Measurements from ENCODE around the gene PROM1.

PROM1 gene

GRCh38 chr4:16005676-16006075 lies 78.1 kb downstream of the PROM1 start:
- TF ChIP-seq EZH2 (IDR thresholded peaks at IDR 0.05; ENCODE audit: borderline replicate concordance, low read length), result no peak
- TF ChIP-seq CTCF (IDR thresholded peaks at IDR 0.05; ENCODE audit: low read length), result no peak
- Histone ChIP-seq H3K79me2 (ENCODE audit: insufficient read depth, low read length) (no peaks in the 10 kb centered on the region), H3K36me3 (ENCODE audit: insufficient read depth, low read length) (no peaks in the 10 kb centered on the region)

GRCh38 chr4:16001484-16001858 lies 82.4 kb downstream of the PROM1 start:
- Histone ChIP-seq H2AFZ (ENCODE audit: low read length) (no peak overlapping the region), H3K9ac (ENCODE audit: low read length) (no peak overlapping the region), H3K9me2 (ENCODE audit: low read depth, low read length) (no peaks in the 10 kb centered on the region), H3K9me3 (ENCODE audit: low read length) (no peaks in the 10 kb centered on the region), H3K27ac (ENCODE audit: low read depth, low read length, poor library complexity, severe bottlenecking) (no peak overlapping the region), H4K20me1 (ENCODE audit: insufficient read depth, low read length) (no peaks in the 10 kb centered on the region), H3K4me3 (ENCODE audit: low read depth, low read length, poor library complexity, severe bottlenecking) (no peak overlapping the region), H3F3A (ENCODE audit: insufficient read depth, low read length) (no peaks in the 10 kb centered on the region), H3K4me2 (ENCODE audit: low read length) (no peak overlapping the region), H3K36me3 (ENCODE audit: insufficient read depth, low read length) (no peaks in the 10 kb centered on the region), H3K4me1 (ENCODE audit: insufficient read depth, low read length, severe bottlenecking) (no peaks in the 10 kb centered on the region), H3K27me3 (ENCODE audit: insufficient read depth, low read length) (no peaks in the 10 kb centered on the region), H3K79me2 (ENCODE audit: insufficient read depth, low read length) (no peaks in the 10 kb centered on the region)
- TF ChIP-seq EZH2 (IDR thresholded peaks at IDR 0.05; ENCODE audit: borderline replicate concordance, low read length), result no peak
- TF ChIP-seq CTCF (IDR thresholded peaks at IDR 0.05; ENCODE audit: low read length), result peak; percentile 66

More at GRCh38 chr4:16005676-16006075, 78.1 kb downstream of the PROM1 start:
- no peaks in the 10 kb centered on the region for H4K20me1 ChIP-seq (ENCODE audit: insufficient read depth, low read length)
- no peaks in the 10 kb centered on the region for H3K9me2 ChIP-seq (ENCODE audit: low read depth, low read length)
- H3K27me3 ChIP-seq (ENCODE audit: insufficient read depth, low read length), result no peaks in the 10 kb centered on the region
- no peak overlapping the region for H2AFZ ChIP-seq (ENCODE audit: low read length)
- H3F3A ChIP-seq (ENCODE audit: insufficient read depth, low read length), result no peaks in the 10 kb centered on the region
- no peak overlapping the region for H3K4me2 ChIP-seq (ENCODE audit: low read length)
- no peaks in the 10 kb centered on the region for H3K4me1 ChIP-seq (ENCODE audit: insufficient read depth, low read length, severe bottlenecking)
- no peak overlapping the region for H3K27ac ChIP-seq (ENCODE audit: low read depth, low read length, poor library complexity, severe bottlenecking)
- no peak overlapping the region for H3K4me3 ChIP-seq (ENCODE audit: low read depth, low read length, poor library complexity, severe bottlenecking)
- no peaks in the 10 kb centered on the region for H3K9me3 ChIP-seq (ENCODE audit: low read length)
- no peak overlapping the region for H3K9ac ChIP-seq (ENCODE audit: low read length)

DNA sequence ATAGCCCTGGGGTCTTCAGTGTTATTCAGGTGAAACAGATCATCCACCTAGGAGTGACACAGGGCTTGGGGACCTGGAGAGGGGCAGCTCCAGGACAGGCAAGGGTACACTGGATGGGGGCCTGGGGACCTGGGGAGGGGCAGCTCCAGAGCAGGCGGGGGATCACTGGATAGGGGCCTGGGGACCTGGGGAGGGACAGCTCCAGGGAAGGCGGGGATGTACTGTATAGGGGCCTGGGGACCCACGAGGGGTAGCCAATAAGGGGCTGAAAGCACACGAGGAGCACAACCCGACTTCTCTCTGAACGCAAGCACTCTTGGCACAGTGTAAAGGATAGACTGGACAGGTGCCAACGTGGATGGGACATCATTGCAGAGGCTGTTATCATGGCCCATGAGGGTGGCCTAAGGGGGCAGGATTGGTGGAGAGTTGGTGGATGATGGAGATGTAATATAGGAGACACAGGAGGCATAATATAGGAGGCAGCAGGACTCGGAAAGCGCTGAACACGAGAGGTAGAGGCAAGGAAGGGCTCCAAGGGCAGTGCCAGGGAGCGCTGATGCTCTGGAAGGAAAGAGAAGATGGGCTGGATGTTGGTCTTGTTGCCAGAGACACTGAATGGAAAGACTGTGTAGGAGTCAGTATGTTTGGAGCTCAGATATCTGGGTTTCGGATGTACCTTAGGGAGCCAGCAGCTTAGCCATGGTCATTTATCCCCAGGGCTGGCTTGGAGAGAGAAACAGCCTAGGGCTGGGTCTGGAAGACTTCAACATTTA lies 82.9 kb downstream of the PROM1 start:
- H3K9me2 ChIP-seq (ENCODE audit: low read depth, low read length), result no peaks in the 10 kb centered on the region
- H3K4me2 ChIP-seq (ENCODE audit: low read length), result no peak overlapping the region
- H3K4me3 ChIP-seq (ENCODE audit: low read depth, low read length, poor library complexity, severe bottlenecking), result no peak overlapping the region
- no peaks in the 10 kb centered on the region for H3K9me3 ChIP-seq (ENCODE audit: low read length)
- H3K9ac ChIP-seq (ENCODE audit: low read length), result no peak overlapping the region
- H3K27me3 ChIP-seq (ENCODE audit: insufficient read depth, low read length), result no peaks in the 10 kb centered on the region
- H3K79me2 ChIP-seq (ENCODE audit: insufficient read depth, low read length), result no peaks in the 10 kb centered on the region
- H4K20me1 ChIP-seq (ENCODE audit: insufficient read depth, low read length), result no peaks in the 10 kb centered on the region
- H2AFZ ChIP-seq (ENCODE audit: low read length), result no peak overlapping the region
- H3K27ac ChIP-seq (ENCODE audit: low read depth, low read length, poor library complexity, severe bottlenecking), result no peak overlapping the region
- no peak for TF ChIP-seq EZH2 (IDR thresholded peaks at IDR 0.05; ENCODE audit: borderline replicate concordance, low read length)
- no peak for TF ChIP-seq CTCF (IDR thresholded peaks at IDR 0.05; ENCODE audit: low read length)
- H3F3A ChIP-seq (ENCODE audit: insufficient read depth, low read length), result no peaks in the 10 kb centered on the region
- H3K36me3 ChIP-seq (ENCODE audit: insufficient read depth, low read length), result no peaks in the 10 kb centered on the region
- no peaks in the 10 kb centered on the region for H3K4me1 ChIP-seq (ENCODE audit: insufficient read depth, low read length, severe bottlenecking)

All from OCI-LY1 (cell line).